ENCODE data around the gene SCYGR5.

Gene SCYGR5

DNA sequence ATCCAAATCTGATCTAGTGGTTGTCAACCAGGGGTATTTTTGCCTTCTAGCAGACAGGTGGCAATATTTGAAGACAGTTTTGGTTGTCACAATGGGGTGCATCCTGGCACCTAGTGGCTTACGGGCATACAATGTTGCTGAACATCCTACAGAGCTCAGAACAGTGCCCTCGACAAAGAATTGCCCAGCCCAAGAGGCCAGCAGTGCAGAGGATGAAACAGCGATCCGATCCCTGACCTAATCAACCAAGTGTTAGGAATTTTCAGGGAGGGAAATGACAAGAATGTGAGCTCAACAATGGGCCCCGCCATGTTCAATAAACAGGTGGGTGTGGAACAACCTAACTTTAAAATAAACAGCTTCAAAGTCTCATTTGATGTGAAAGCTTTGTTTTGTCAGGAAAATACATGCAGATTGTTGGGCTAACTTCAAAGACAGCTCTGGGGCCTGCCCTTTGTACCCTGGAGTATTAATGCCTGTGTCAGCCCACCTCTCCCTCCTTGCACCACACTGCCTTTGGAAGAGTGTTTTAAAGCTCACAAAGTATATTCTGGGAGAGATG lies 22.5 kb upstream of the SCYGR5 start:
- no peak for TF ChIP-seq ESRRG (CRISPR knock-in tag; IDR thresholded peaks at IDR 0.05)
- no peak for TF ChIP-seq CSDC2 (CRISPR knock-in tag; IDR thresholded peaks at IDR 0.05)
- TF ChIP-seq BACH2 (CRISPR knock-in tag; IDR thresholded peaks at IDR 0.05; ENCODE audit: borderline replicate concordance), result no peak
- TF ChIP-seq, protein P1, sequence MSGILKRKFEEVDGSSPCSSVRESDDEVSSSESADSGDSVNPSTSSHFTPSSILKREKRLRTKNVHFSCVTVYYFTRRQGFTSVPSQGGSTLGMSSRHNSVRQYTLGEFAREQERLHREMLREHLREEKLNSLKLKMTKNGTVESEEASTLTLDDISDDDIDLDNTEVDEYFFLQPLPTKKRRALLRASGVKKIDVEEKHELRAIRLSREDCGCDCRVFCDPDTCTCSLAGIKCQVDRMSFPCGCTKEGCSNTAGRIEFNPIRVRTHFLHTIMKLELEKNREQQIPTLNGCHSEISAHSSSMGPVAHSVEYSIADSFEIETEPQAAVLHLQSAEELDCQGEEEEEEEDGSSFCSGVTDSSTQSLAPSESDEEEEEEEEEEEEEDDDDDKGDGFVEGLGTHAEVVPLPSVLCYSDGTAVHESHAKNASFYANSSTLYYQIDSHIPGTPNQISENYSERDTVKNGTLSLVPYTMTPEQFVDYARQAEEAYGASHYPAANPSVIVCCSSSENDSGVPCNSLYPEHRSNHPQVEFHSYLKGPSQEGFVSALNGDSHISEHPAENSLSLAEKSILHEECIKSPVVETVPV (CRISPR knock-in tag; IDR thresholded peaks at IDR 0.05), result no peak
- TF ChIP-seq ZNF70 (CRISPR knock-in tag; IDR thresholded peaks at IDR 0.05), result no peak
- no peak for TF ChIP-seq OSR1 (CRISPR knock-in tag; IDR thresholded peaks at IDR 0.05)
- no peak for ATAC-seq

DNA sequence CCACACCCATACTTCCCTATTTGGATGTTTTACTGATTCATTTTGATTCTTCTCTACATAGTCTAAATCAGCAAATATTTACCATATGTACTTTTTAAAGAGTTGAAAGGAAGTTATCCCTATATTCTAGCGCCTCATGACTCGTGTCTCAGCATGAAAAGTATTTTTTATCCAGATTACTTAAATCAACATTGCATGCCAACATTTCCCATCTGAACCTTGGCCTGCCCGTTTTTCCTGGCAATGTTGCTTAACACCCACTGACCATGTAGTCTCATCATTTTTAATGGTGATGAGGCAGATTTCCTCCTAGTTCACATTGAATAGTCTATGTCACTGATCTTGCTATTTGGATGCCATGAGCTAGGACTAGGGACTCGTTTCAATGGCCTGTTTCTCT lies 13.2 kb upstream of the SCYGR5 start:
- no peak for ATAC-seq
- TF ChIP-seq, protein P1 (CRISPR knock-in tag; IDR thresholded peaks at IDR 0.05), result no peak
- TF ChIP-seq GLIS3 (CRISPR knock-in tag; IDR thresholded peaks at IDR 0.05) (no peak), CSDC2 (CRISPR knock-in tag; IDR thresholded peaks at IDR 0.05) (no peak), BACH2 (CRISPR knock-in tag; IDR thresholded peaks at IDR 0.05; ENCODE audit: borderline replicate concordance) (no peak), SNAI2 (CRISPR knock-in tag; IDR thresholded peaks at IDR 0.05) (no peak), ZFP30 (CRISPR knock-in tag; IDR thresholded peaks at IDR 0.05) (no peak), ARNTL (CRISPR knock-in tag; IDR thresholded peaks at IDR 0.05; ENCODE audit: borderline replicate concordance, low read depth) (no peak), ZNF8 (CRISPR knock-in tag; IDR thresholded peaks at IDR 0.05) (no peak)
- TF ChIP-seq, protein P2, sequence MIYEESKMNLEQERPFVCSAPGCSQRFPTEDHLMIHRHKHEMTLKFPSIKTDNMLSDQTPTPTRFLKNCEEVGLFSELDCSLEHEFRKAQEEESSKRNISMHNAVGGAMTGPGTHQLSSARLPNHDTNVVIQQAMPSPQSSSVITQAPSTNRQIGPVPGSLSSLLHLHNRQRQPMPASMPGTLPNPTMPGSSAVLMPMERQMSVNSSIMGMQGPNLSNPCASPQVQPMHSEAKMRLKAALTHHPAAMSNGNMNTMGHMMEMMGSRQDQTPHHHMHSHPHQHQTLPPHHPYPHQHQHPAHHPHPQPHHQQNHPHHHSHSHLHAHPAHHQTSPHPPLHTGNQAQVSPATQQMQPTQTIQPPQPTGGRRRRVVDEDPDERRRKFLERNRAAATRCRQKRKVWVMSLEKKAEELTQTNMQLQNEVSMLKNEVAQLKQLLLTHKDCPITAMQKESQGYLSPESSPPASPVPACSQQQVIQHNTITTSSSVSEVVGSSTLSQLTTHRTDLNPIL (CRISPR knock-in tag; IDR thresholded peaks at IDR 0.05; ENCODE audit: low read depth), result no peak

DNA sequence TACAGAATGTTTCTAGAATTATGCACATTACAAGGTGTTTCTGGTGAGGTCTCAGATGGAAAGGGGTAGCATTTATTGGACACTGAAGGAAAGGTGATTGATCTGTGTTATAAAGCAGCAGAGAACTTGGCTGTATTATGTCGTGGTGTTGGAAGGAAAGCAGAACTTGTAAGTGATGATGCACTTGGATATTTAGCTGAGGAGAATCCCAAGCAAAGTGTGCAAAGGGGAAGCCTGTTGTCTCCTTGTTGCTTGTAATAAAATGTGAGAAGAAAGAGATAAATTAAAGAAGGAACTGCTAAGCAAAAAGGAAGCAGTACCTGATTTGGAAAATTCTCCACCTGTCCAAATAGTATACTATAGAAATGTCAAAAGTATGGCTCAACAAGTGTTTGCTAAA lies 12.2 kb upstream of the SCYGR5 start:
- no peak for ATAC-seq
- TF ChIP-seq, protein P1 (CRISPR knock-in tag; IDR thresholded peaks at IDR 0.05), result no peak
- TF ChIP-seq ZNF70 (CRISPR knock-in tag; IDR thresholded peaks at IDR 0.05) (no peak), OSR1 (CRISPR knock-in tag; IDR thresholded peaks at IDR 0.05) (no peak), BACH2 (CRISPR knock-in tag; IDR thresholded peaks at IDR 0.05; ENCODE audit: borderline replicate concordance) (no peak), ZFP30 (CRISPR knock-in tag; IDR thresholded peaks at IDR 0.05) (no peak), ARNTL (CRISPR knock-in tag; IDR thresholded peaks at IDR 0.05; ENCODE audit: borderline replicate concordance, low read depth) (no peak), ZNF8 (CRISPR knock-in tag; IDR thresholded peaks at IDR 0.05) (no peak), ZC3H10 (CRISPR knock-in tag; IDR thresholded peaks at IDR 0.05) (no peak), CSDC2 (CRISPR knock-in tag; IDR thresholded peaks at IDR 0.05) (no peak), TOX (CRISPR knock-in tag; IDR thresholded peaks at IDR 0.05; ENCODE audit: borderline replicate concordance) (no peak), ZFP3 (CRISPR knock-in tag; IDR thresholded peaks at IDR 0.05) (no peak)
- TF ChIP-seq, protein P3, sequence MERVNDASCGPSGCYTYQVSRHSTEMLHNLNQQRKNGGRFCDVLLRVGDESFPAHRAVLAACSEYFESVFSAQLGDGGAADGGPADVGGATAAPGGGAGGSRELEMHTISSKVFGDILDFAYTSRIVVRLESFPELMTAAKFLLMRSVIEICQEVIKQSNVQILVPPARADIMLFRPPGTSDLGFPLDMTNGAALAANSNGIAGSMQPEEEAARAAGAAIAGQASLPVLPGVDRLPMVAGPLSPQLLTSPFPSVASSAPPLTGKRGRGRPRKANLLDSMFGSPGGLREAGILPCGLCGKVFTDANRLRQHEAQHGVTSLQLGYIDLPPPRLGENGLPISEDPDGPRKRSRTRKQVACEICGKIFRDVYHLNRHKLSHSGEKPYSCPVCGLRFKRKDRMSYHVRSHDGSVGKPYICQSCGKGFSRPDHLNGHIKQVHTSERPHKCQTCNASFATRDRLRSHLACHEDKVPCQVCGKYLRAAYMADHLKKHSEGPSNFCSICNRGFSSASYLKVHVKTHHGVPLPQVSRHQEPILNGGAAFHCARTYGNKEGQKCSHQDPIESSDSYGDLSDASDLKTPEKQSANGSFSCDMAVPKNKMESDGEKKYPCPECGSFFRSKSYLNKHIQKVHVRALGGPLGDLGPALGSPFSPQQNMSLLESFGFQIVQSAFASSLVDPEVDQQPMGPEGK (CRISPR knock-in tag; IDR thresholded peaks at IDR 0.05; ENCODE audit: borderline replicate concordance), result no peak
- TF ChIP-seq, protein P4, sequence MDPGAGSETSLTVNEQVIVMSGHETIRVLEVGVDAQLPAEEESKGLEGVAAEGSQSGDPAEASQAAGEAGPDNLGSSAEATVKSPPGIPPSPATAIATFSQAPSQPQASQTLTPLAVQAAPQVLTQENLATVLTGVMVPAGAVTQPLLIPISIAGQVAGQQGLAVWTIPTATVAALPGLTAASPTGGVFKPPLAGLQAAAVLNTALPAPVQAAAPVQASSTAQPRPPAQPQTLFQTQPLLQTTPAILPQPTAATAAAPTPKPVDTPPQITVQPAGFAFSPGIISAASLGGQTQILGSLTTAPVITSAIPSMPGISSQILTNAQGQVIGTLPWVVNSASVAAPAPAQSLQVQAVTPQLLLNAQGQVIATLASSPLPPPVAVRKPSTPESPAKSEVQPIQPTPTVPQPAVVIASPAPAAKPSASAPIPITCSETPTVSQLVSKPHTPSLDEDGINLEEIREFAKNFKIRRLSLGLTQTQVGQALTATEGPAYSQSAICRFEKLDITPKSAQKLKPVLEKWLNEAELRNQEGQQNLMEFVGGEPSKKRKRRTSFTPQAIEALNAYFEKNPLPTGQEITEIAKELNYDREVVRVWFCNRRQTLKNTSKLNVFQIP (CRISPR knock-in tag; IDR thresholded peaks at IDR 0.05; ENCODE audit: borderline replicate concordance, low read depth), result no peak
- TF ChIP-seq, protein P5, sequence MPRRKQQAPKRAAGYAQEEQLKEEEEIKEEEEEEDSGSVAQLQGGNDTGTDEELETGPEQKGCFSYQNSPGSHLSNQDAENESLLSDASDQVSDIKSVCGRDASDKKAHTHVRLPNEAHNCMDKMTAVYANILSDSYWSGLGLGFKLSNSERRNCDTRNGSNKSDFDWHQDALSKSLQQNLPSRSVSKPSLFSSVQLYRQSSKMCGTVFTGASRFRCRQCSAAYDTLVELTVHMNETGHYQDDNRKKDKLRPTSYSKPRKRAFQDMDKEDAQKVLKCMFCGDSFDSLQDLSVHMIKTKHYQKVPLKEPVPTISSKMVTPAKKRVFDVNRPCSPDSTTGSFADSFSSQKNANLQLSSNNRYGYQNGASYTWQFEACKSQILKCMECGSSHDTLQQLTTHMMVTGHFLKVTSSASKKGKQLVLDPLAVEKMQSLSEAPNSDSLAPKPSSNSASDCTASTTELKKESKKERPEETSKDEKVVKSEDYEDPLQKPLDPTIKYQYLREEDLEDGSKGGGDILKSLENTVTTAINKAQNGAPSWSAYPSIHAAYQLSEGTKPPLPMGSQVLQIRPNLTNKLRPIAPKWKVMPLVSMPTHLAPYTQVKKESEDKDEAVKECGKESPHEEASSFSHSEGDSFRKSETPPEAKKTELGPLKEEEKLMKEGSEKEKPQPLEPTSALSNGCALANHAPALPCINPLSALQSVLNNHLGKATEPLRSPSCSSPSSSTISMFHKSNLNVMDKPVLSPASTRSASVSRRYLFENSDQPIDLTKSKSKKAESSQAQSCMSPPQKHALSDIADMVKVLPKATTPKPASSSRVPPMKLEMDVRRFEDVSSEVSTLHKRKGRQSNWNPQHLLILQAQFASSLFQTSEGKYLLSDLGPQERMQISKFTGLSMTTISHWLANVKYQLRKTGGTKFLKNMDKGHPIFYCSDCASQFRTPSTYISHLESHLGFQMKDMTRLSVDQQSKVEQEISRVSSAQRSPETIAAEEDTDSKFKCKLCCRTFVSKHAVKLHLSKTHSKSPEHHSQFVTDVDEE (CRISPR knock-in tag; IDR thresholded peaks at IDR 0.05), result no peak
